GM18526 (cell line): Measurements from ENCODE around the gene TRANK1.

ENCODE experiments used
- POLR2A ChIP-seq: IDR thresholded peaks from 3 replicates; pipeline ENCODE4 v1.6.1; 2011; ENCODE audit not compliant: insufficient read length; ENCODE audit errors: extremely low read depth

Gene TRANK1

GRCh38 chr3:36777424-36778218, 167.2 kb downstream of the TRANK1 start:
- no peak for TF ChIP-seq POLR2A
